B cell (primary cell): ENCODE results near the gene MCM5. TPM values are rescaled to one million over a fixed set of nuclear protein-coding genes. Genes with fewer than 3 reads are reported as not detected.

Source experiments
- ATAC-seq: fragments of 200-7000 bp; cut with Tn5 transposase; one replicate; pipeline ENCODE4 v1.10.0; 2021; ENCODE audit warnings: low read depth, mild to moderate bottlenecking, moderate number of reproducible peaks, moderate library complexity
- CTCF ChIA-PET: fragments of 350-600 bp; sonication (Branson Sonifier 250); formaldehyde crosslinking; loops from one replicate; lab custom pipeline; 2021; ENCODE audit warnings: antibody characterized with exemption, inconsistent platforms; lab: Charles Lee
- POLR2A ChIA-PET: fragments of 350-600 bp; sonication (Branson Sonifier 250); formaldehyde crosslinking; loops from one replicate; lab custom pipeline; 2021; ENCODE audit warnings: antibody characterized with exemption; lab: Charles Lee
- DNase-seq: peaks from one replicate; pipeline ENCODE4 v3.0.0; 2013
- H2AFZ ChIP-seq: 2 replicates; pipeline ENCODE4 v1.6.1; 2012; ENCODE audit warnings: mild to moderate bottlenecking, low read depth, low read length; ENCODE audit not compliant: insufficient read depth, poor library complexity, severe bottlenecking
- H3K27ac ChIP-seq, 2 donors: 1 replicate in 1 of 2; 2 replicates in 1 of 2; pipeline ENCODE4 v1.5.1; 2012 to 2013; ENCODE audit warnings: low read length in 2 of 2, mild to moderate bottlenecking in 2 of 2, moderate library complexity in 1 of 2
- H3K27me3 ChIP-seq, 4 experiments: fragments of 200-600 bp in 1 of 4; sonication (generic) in 1 of 4; replicated peaks in 1 of 4; 1 replicate in 2 of 4; 2 replicates in 2 of 4; pipeline versions ENCODE4 v1.6.1 to v1.7.0; 2013 to 2016; ENCODE audit warnings: low read length in 3 of 4, mild to moderate bottlenecking in 2 of 4, mixed read lengths in 1 of 4, moderate library complexity in 1 of 4; ENCODE audit not compliant: insufficient read depth in 4 of 4, control insufficient read depth in 3 of 4; ENCODE audit errors: control extremely low read depth in 1 of 4
- H3K36me3 ChIP-seq, 2 experiments: replicated peaks in 1 of 2; 1 replicate in 1 of 2; 2 replicates in 1 of 2; pipeline versions ENCODE4 v1.6.1 to v1.7.1; 2013; ENCODE audit warnings: low read length in 1 of 2; ENCODE audit not compliant: insufficient read depth in 2 of 2, control insufficient read depth in 1 of 2; ENCODE audit errors: control extremely low read depth in 1 of 2, extremely low read depth in 1 of 2
- H3K4me1 ChIP-seq, 2 donors: fragments of 200-600 bp in 1 of 2; sonication (generic) in 1 of 2; 1 replicate in 1 of 2; 2 replicates in 1 of 2; pipeline versions ENCODE4 v1.5.1 to v1.6.1; 2013 to 2017; ENCODE audit warnings: low read length in 2 of 2; ENCODE audit not compliant: control insufficient read depth in 2 of 2, insufficient read depth in 2 of 2
- H3K4me2 ChIP-seq: replicated peaks from 2 replicates; pipeline ENCODE3; 2012; ENCODE audit warnings: mild to moderate bottlenecking, low read depth, low read length; ENCODE audit not compliant: poor library complexity, severe bottlenecking
- H3K4me3 ChIP-seq, 5 experiments: fragments of 200-600 bp in 1 of 5; sonication (generic) in 1 of 5; 1 replicate in 3 of 5; 2 replicates in 2 of 5; pipeline versions ENCODE4 v1.5.1 to v1.7.0; 2011 to 2016; ENCODE audit warnings: low read length in 4 of 5, mild to moderate bottlenecking in 4 of 5, low read depth in 2 of 5, control low read depth in 1 of 5, moderate library complexity in 1 of 5; ENCODE audit not compliant: insufficient read depth in 1 of 5; ENCODE audit errors: control extremely low read depth in 1 of 5, extremely low read depth in 1 of 5
- H3K79me2 ChIP-seq: fragments of 200-600 bp; sonication (generic); one replicate; pipeline ENCODE4 v1.6.0; 2016; ENCODE audit warnings: low read length; ENCODE audit not compliant: control insufficient read depth, insufficient read depth
- H3K9ac ChIP-seq: fragments of 200-600 bp; sonication (generic); 2 replicates; pipeline ENCODE4 v1.6.1; 2017; ENCODE audit warnings: mild to moderate bottlenecking, low read length, moderate library complexity
- H3K9me3 ChIP-seq, 3 donors: one replicate each; pipeline versions ENCODE4 v1.6.1 to v1.7.1; 2013; ENCODE audit warnings: low read length in 2 of 3; ENCODE audit not compliant: control insufficient read depth in 2 of 3, insufficient read depth in 1 of 3; ENCODE audit errors: control extremely low read depth in 1 of 3
- H4K20me1 ChIP-seq: 2 replicates; pipeline ENCODE4 v1.6.0; 2012; ENCODE audit warnings: mild to moderate bottlenecking, low read length; ENCODE audit not compliant: insufficient read depth, control insufficient read depth, poor library complexity, severe bottlenecking
- H3K27ac Mint-ChIP-seq: one replicate; pipeline ENCODE4 v1.8.0; 2021; ENCODE audit warnings: mixed read lengths
- H3K27me3 Mint-ChIP-seq: one replicate; pipeline ENCODE4 v1.8.0; 2021; ENCODE audit warnings: mixed read lengths
- H3K4me1 Mint-ChIP-seq: one replicate; pipeline ENCODE4 v1.8.0; 2021; ENCODE audit warnings: mixed read lengths
- H3K4me3 Mint-ChIP-seq: one replicate; pipeline ENCODE4 v1.8.0; 2021; ENCODE audit warnings: mixed read lengths
- H3K9me3 Mint-ChIP-seq: one replicate; pipeline ENCODE4 v1.8.0; 2022; ENCODE audit warnings: mixed read lengths; ENCODE audit not compliant: insufficient read depth
- CTCF ChIP-seq: fragments of 200-600 bp; IDR thresholded peaks from one replicate; pipeline ENCODE4 v1.8.0; 2022; ENCODE audit warnings: antibody characterized with exemption, mild to moderate bottlenecking
- EZH2 ChIP-seq: IDR thresholded peaks from 2 replicates; pipeline ENCODE4 v1.6.1; 2012; ENCODE audit warnings: borderline replicate concordance, low read depth, mild to moderate bottlenecking, moderate library complexity, low read length; ENCODE audit not compliant: insufficient read depth, poor library complexity, severe bottlenecking
- WGBS: methylation state at CpG from one replicate; pipeline ENCODE4 v1.1.5; 2013; ENCODE audit warnings: missing lambda C conversion rate; ENCODE audit not compliant: insufficient coverage; 5-methylcytosine and 5-hydroxymethylcytosine counted together
- intact Hi-C: fragments of 100-400 bp; cut with micrococcal nuclease; formaldehyde crosslinking; loops from one replicate; pipeline ENCODE4 v1.10.0; 2022
- polyA plus RNA-seq: library from polyadenylated mRNA; depleted of rRNA; stranded (reverse); fragments of >200 nt; gene quantifications from 2 replicates; pipeline ENCODE4 v1.2.3, GENCODE V29; 2012
- total RNA-seq, 2 donors: library from RNA; stranded (reverse); fragments of 120-200 nt in 1 of 2; gene quantifications; 1 replicate in 1 of 2; 2 replicates in 1 of 2; pipeline versions ENCODE4 v1.2.3 to v1.2.4, GENCODE V29; 2013 to 2022

Gene MCM5
- total and polyA plus RNA-seq, 2 donors (not counting 1 experiment from before 2014, with no cell fraction given): 112 to 203 TPM

- WGBS: 45% methylated on average over 5 of the region's 12 CpGs
- Mint-ChIP-seq H3K9me3 (no peaks in the 10 kb centered on the region), H3K4me1 (peaks cover 62% of the 10 kb centered on the region)
Observed at GRCh38 chr22:35353318-35353717, 46.6 kb upstream of the MCM5 start.

More at GRCh38 chr22:35353318-35353717, 46.6 kb upstream of the MCM5 start:
- Histone ChIP-seq H3K4me1 (peaks cover 45 to 64% of the 10 kb centered on the region in 2 donors), H3K27me3 (no peaks in the 10 kb centered on the region), H2AFZ (no peak overlapping the region), H3K27ac (peak overlapping the region; percentile 92 to 95), H3K79me2 (no peaks in the 10 kb centered on the region), H3K4me3 (peak overlapping the region in 3 of 5 experiments; percentile 8 to 42 (median 22)), H3K9ac (peak overlapping the region; percentile 52), H4K20me1 (no peaks in the 10 kb centered on the region), H3K4me2 (peak overlapping the region; percentile 98), H3K9me3 (peaks cover 0 to 13% (median 0%) of the 10 kb centered on the region in 3 donors), H3K36me3 (no peaks in the 10 kb centered on the region)
- peak overlapping the region; percentile 99 for H3K27ac Mint-ChIP-seq
- ChIA-PET CTCF (interaction anchor here (1.4 to 13.9 kb wide), 8 partner anchors 9 to 230 kb away, joined by 5 to 311 read pairs (median 16); partner anchors contain the start of gene HMOX1), POLR2A (interaction anchor here (0.6 to 3.8 kb wide), 13 partner anchors 11 to 1539 kb away, joined by 3 to 94 read pairs (median 8); partner anchors contain the start of gene TOM1)
- TF ChIP-seq EZH2: no peak
- TF ChIP-seq CTCF: no peak
- intact Hi-C loops: loop anchor here (5.0 kb wide), 3 partner anchors 96 to 809 kb away; partner anchors contain the start of genes APOL3 and HMGXB4
- peak overlapping the region; percentile 90 for H3K4me3 Mint-ChIP-seq
- H3K27me3 Mint-ChIP-seq: no peaks in the 10 kb centered on the region
- DNase-seq (peak; percentile 55), ATAC-seq (no peak)
